ENCODE data around the gene ALKBH4.

- TF ChIP-seq POLR2A (IDR thresholded peaks at IDR 0.05; ENCODE audit: low read depth, low read length) (no peak), TAF1 (IDR thresholded peaks at IDR 0.05; ENCODE audit: low read depth, low read length) (no peak), POLR2AphosphoS5 (IDR thresholded peaks at IDR 0.05; ENCODE audit: low read depth, low read length) (no peak), SPI1 (IDR thresholded peaks at IDR 0.05; ENCODE audit: low read depth, low read length) (no peak), POU2F2 (IDR thresholded peaks at IDR 0.05; ENCODE audit: low read depth, low read length) (no peak), PAX5 (IDR thresholded peaks at IDR 0.05; ENCODE audit: insufficient read depth, low read length, severe bottlenecking) (no peak)
These were observed 46.1 kb downstream of the ALKBH4 start for GRCh38 chr7:102418592-102418991.
